Stimulated activated CD4-positive, alpha-beta T cell treated with anti-CD3 and anti-CD28 coated beads, Interleukin-1b, Interleukin-23, amount 100 ng/mL, for 4 hours (primary cell): Measurements from ENCODE around the gene POLL.
"Not testable (repeated sequence)": the region's sequence is repeated elsewhere in the genome, so short reads cannot be mapped to it uniquely, and the experiment has no call there.

ENCODE experiments used
- DNase-seq, 2 donors: peaks; one replicate each; pipeline ENCODE4 v3.0.0-alpha.2; 2020; ENCODE audit warnings: low read depth in 2 of 2

POLL gene

DNA sequence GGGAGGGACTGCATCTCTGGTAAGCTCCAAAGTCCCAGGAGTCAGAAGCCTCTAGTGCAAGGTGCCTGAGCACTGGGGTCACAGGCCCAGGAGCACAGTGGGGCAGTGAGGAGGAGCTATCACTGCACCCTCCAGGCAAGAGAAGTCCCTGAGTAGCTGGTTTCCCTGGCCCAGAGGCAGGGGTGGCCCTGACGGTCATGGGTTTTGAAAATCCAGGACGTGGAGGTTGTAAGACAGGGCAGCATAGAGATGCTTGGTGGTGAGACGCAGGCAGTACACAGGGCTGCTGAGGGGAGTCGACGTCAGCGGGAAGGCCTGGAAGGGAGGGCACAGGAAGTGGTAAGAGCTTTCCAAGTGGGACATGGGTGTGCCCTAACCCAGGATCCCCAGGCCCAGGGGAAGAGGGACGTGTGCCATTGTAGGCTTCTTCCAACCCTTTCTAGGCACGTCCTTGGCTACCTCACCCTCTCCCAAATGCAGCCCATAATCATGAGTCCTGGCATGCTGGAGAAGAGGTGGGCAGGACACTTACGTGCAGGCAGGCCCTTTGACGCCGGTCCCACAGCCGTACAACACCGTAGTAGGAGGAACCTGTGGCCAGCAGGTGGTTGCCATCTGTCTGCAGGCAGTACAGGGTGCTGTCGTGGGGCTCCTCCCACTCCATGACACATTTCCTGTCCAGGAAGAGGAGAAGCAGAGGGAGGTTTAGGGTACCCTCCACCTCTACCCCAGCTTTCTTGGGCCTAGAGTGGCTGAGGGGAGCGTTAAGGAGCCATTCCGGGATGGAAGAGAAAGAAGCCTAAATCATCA is 23.2 kb upstream of the POLL start:
- no peak for DNase-seq

DNA sequence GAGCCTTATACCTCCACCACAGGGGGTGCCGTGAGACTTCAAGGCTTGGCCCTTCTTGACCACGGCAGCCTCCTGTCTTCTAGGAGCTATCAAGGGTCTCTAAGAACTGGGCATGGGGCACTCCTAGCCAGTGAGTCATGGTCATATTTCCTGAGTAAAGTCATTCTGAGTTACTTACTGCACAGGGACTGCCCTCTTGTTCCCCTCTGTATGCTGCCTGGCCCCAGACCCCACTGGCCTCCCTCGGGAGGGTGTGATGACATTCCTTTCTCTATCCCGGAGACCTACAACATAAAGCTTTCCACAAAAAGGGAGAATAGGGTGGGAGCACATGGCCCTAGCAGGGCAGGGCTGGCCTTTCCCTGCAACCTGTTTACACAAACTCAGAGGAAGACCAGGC is 21.4 kb upstream of the POLL start:
- no peak for DNase-seq

DNA sequence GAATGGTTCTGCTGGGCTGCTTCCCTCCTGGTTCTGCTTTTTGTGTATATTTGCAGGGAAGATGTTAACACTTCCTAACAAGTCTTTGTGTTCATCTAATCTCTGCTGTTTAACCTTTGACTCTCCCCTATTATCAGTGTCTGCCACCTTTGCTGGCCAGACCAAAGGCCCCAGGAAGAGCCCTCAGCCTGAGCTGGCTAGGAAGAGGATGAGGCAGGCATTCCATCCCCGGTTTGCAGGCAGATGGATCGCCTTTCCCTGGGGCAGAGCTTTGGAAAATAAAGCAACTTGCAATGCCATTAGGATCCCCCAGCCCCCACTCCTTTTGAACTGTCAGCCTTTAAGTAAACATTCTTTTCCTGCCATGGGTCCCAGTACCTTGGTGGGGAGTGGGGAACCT is 19.1 kb upstream of the POLL start:
- no peak for DNase-seq

GRCh38 chr10:101602761-101603398 is 14.8 kb upstream of the POLL start:
- peak; percentile 21 to 63 for DNase-seq

DNA sequence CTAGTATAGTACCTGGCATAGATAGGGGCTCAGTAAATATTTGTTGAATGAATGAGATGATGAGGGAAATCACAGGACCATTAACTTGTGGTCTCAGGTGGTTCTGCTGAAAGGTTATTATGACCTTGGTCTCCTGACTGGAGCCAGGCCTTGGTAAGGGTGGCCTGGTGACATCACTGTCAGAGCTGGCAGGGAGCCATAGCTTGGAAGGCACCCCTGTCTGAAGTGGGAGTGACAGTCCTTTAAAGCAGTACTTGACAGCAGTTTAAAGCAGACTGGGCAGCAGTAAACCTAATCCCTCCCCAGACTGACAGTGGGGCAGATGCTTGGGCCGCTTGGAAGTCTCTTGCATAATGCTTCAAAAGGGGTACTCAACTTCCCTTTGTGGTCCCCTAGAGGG is 13.5 kb upstream of the POLL start:
- no peak for DNase-seq

DNA sequence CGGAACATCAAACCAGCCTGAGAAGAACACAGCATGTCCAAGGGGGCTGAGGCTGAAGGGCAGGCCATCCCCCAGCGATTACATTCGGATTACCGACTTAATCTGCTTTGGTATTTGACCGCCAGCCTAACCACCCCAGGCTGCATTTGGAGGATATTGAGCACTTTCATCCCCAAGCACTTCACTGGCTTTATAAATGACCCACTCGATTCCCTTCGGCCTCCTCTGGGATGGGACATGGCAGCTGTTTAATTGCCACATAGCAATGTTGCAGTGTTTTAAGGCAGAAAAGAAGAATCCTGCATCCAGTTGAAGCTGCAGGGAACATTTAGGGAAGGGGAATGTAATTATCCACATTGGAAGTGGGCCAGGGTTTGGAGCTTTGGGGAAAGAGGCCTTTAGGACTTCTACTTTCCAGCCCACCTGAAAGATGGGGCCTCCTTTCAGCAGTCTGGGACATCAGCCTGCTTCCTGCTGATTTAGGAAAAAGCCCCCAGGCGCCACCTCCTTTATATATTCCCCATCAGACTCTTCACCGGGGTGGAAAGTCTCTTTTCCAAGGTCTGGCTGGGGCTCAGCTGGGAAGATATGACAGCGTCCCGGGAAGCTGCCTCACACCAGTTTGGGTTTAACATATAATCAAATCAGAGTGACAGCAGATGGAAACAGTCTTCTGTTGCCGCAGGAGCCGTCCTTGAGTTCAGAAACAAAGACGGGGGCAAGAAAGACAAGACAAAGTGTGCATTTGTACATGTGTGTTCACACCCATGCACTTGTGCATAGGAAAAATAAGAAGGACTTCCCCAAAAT is 9.2 kb upstream of the POLL start:
- no peak for DNase-seq

- DNase-seq: no peak
These were observed 7.8 kb upstream of the POLL start for GRCh38 chr10:101595591-101596433.

DNA sequence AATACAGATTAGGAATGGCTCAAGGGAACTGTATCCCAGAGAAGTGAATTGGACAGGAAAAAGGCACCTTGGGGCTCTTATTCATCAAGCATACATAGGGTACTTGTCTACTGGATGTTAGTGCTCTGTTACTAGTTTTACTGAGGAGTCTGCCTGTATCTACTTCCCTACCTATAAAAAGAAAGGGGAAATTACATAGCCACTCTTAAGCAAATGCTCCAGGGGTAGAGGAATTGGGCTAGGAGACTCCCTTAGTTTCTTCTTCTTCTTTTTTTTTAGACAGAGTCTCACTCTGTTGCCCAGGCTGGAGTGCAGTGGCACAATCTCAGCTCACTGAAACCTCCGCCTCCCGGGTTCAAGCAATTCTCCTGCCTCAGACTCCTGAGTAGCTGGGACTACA is 5.3 kb upstream of the POLL start:
- DNase-seq: not testable (repeated sequence)

GRCh38 chr10:101588879-101589278 is 822 bp upstream of the POLL start:
- no peak for DNase-seq

DNA sequence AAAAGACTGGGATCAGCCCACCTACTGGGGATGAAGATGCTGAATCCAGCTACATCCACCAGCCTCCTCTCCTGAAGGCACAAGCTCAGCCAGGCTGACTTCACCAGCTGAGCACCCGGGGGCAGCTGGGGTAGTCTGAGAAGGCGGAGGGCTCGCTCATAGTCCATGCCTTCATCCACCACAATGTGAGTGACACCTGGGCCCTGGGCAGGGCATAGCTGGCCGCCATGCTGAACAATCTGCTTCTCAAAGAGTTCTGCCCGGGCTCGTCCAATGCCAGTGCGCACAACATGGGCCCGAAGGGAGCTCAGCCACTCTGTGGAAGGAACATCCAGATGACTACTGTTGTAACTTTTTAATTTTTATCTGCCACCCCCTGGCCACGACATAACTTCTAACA is 2.2 kb downstream of the POLL start:
- DNase-seq: no peak

DNA sequence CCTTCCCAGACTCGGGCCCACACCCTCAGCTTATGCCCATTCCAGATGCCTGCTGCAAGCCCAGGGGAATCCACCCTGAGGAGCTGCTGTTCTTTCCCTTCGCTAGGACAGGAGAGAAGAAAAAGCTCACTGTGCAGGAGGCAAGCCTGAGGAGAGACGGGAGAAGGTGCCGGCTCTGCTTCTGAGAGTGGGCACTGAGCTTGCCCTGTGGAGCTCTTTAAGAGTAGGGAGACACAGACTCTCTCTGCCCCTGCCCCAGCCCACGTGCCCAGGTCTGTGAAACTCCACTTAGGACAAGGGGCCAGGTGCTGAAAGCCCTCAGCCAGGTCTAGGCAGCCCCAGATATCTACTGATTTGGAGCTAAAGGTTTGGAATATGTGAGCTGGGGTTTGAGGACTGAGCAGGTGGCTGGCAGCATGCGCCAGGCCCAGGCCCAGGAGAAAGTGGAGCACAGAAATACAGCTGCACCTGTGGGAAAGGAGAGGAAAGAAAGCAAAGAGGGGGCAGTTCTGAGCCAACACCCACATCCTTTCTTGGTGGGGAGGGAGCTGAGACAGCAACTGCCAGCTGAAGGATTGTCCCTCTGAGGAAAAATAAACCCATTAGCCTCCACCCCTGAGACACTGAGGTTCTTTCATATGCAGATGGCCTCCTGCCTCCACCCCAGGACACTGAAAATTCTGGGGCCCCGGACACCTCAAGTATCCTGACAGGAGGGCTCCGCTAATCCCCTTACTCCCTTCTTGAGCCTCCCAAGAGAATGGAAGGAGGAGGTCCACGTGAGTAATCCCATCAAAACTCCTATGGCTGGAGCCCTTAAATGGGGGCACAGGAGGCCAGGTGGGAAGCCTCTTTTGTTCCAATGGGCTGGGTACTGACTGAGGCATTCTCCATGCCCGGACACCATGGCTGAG is 7.3 kb downstream of the POLL start:
- no peak for DNase-seq

- no peak for DNase-seq
These were observed 8.6 kb downstream of the POLL start for GRCh38 chr10:101579516-101579870.

GRCh38 chr10:101578803-101579515 is 9.1 kb downstream of the POLL start:
- no peak for DNase-seq

- no peak for DNase-seq
These were observed 9.9 kb downstream of the POLL start for GRCh38 chr10:101578192-101578591.

DNA sequence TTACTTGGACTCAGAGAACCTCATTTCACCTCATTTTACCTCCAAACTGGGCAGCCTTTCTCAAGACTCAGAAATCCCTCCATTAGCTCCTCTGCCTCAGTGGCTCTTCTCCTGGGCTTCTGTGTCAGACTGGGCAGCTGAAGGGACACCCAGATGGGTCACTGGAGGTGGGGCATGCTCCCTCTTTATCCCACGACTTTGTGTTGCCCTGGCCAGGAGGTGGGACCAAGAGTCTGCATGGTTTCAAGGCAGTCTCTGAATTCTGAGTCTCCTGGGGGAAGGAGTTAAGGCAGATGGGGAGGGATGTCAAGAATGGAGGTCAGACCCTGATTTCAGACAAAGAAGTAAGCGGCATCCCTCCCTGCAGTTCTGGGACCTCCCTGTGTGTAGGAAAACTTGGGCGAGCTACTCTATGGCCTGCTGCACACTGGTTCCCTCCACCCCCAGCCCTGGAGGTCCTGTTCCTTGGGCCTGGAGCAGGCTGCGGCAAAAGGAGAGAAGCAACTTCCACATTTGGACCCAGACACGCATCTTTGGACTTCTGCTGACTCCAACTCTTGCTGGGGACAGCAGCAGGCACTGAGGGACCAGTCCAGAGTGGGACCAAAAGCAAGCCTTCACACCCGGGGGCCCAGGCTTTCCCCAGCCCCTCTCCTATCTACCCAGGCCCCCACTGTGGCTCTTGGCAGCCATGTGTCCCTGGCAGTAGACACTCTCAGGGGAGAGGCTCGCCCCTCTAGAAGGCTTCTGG is 10.8 kb downstream of the POLL start:
- DNase-seq: no peak

- no peak for DNase-seq
These were observed 11.7 kb downstream of the POLL start for GRCh38 chr10:101576211-101576863.

DNA sequence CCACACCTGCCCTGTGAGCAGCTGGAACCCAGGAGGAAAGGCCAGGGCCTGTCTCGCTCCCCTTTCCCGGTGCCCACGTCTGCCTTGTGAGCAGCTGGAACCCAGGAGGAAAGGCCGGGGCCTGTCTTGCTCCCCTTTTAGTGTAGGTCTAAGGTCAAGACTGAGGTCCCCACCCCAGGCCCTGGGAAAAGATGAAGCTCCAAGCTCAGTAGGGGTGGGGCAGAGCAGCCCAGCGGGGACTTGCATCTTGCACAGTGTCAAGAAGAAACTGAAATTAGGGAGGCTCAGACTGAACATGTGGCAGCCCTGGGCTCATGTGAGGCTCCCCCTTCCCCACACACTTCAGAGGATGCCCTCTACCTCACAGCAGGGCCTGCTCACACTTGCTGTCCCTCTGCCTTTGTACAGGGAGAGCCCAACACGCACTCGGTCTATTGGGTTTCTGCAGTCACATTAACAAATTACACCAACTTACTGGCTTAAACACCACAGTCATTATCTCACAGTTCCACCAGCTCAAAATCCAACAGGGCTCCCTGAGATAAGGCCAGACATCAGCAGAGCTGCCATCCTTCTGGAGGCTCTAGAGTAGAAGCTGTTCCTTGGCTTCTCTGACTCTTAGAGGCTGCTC is 12.4 kb downstream of the POLL start:
- DNase-seq: no peak

DNA sequence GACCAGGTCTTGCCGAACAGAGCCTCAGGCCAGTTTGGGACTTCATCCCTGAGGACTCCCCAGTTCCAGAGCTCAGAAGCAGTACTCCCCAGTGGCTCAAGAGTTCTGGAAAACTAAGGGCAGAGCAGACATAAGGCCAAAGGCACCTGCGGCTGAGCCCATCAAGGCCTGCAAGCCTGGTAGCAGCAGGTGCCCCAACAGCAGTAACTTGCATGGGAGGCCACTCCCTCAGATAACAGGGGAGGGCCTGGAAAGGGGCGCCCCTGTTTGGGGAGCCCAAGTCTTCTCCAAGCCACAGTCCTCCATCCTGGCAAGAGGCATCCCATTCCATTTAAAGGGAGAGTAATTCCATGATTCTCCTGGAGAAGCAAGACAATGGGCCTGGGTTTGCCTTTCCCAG is 13.0 kb downstream of the POLL start:
- DNase-seq: no peak
